DND-41 (cell line): Measurements from ENCODE around the gene DGKI.

Experiments
- EZH2 ChIP-seq: IDR thresholded peaks from 3 replicates; pipeline ENCODE4 v1.6.1; 2012; ENCODE audit warnings: borderline replicate concordance, low read depth, mild to moderate bottlenecking, moderate library complexity, low read length, inconsistent platforms; ENCODE audit not compliant: severe bottlenecking
- TF ChIP-seq, protein P1 (sequence below): IDR thresholded peaks from 2 replicates; pipeline ENCODE4 v1.5.1; 2012; ENCODE audit warnings: borderline replicate concordance, low read length, moderate library complexity, mild to moderate bottlenecking; ENCODE audit not compliant: poor library complexity, severe bottlenecking; ENCODE audit errors: extremely low read depth

DNA sequence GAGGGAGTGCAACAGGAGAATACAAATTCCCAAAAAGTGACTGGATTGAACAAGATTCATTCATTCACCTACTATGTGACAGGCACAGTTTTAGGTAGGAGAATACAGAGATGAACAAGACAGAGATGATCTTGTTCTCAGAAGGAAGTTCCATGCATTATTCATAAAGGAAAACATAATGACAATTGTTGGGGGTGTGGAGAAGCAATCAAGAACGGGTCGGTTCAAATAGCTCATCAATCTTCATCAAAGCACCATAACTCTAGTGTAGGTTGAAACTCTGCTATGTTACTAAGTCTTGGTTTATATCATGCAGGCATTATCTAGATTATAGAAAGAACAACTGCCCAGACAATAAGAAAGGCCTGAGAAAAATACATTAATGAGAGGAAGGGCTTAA lies 243.7 kb downstream of the DGKI start:
- TF ChIP-seq, protein P1, sequence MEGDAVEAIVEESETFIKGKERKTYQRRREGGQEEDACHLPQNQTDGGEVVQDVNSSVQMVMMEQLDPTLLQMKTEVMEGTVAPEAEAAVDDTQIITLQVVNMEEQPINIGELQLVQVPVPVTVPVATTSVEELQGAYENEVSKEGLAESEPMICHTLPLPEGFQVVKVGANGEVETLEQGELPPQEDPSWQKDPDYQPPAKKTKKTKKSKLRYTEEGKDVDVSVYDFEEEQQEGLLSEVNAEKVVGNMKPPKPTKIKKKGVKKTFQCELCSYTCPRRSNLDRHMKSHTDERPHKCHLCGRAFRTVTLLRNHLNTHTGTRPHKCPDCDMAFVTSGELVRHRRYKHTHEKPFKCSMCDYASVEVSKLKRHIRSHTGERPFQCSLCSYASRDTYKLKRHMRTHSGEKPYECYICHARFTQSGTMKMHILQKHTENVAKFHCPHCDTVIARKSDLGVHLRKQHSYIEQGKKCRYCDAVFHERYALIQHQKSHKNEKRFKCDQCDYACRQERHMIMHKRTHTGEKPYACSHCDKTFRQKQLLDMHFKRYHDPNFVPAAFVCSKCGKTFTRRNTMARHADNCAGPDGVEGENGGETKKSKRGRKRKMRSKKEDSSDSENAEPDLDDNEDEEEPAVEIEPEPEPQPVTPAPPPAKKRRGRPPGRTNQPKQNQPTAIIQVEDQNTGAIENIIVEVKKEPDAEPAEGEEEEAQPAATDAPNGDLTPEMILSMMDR = no peak
- no peak for TF ChIP-seq EZH2
